IPS-20b (cell line): ENCODE measurements around the gene OTOL1.
"Not testable (repeated sequence)": the region's sequence is repeated elsewhere in the genome, so short reads cannot be mapped to it uniquely, and the experiment has no call there.

Source experiments
- H3K27ac ChIP-seq: one replicate; pipeline ENCODE4 v1.5.1; 2013; ENCODE audit warnings: low read length
- H3K27me3 ChIP-seq: 2 replicates; pipeline ENCODE4 v1.6.1; 2013; ENCODE audit warnings: mild to moderate bottlenecking, low read length, inconsistent platforms; ENCODE audit not compliant: insufficient read depth
- H3K36me3 ChIP-seq: 2 replicates; pipeline ENCODE4 v1.6.1; 2013; ENCODE audit warnings: low read depth, mild to moderate bottlenecking, inconsistent platforms, low read length, moderate library complexity; ENCODE audit not compliant: insufficient read depth
- H3K4me1 ChIP-seq: 2 replicates; pipeline ENCODE4 v1.6.1; 2013; ENCODE audit warnings: mild to moderate bottlenecking, control low read depth, inconsistent platforms, low read length, moderate library complexity; ENCODE audit not compliant: insufficient read depth
- H3K4me3 ChIP-seq: 2 replicates; pipeline ENCODE4 v1.5.1; 2013; ENCODE audit warnings: mild to moderate bottlenecking, low read length, inconsistent platforms
- H3K9ac ChIP-seq: 2 replicates; pipeline ENCODE4 v1.6.1; 2013; ENCODE audit warnings: low read depth, mild to moderate bottlenecking, inconsistent platforms, low read length, moderate library complexity
- H3K9me3 ChIP-seq: 2 replicates; pipeline ENCODE4 v1.6.1; 2013; ENCODE audit warnings: mild to moderate bottlenecking, low read depth, low read length, inconsistent platforms; ENCODE audit not compliant: insufficient read depth

OTOL1 gene

DNA sequence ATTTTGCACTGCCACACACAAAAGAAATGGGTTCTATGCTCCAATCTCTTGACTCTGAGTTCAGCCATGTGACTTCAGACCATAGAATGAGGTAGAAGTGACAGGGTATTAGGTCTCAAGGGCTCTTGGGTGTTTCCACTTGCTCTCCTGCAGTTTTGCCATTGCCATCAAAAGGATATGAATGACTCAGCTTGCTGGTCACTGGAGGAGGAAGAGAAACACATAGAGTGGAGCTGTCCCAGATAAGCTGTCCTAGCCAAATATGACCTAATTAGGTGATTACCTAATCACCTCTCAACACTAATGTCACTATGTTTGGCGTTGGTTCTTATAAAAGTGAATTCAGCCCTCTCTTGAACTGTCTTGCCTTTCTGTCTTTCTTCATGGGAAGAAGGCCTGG is 8.3 kb upstream of the OTOL1 start:
- H3K4me3 ChIP-seq, H3K9ac ChIP-seq, H3K27me3 ChIP-seq, H3K9me3 ChIP-seq, H3K4me1 ChIP-seq, H3K36me3 ChIP-seq, H3K27ac ChIP-seq: not testable (repeated sequence)

DNA sequence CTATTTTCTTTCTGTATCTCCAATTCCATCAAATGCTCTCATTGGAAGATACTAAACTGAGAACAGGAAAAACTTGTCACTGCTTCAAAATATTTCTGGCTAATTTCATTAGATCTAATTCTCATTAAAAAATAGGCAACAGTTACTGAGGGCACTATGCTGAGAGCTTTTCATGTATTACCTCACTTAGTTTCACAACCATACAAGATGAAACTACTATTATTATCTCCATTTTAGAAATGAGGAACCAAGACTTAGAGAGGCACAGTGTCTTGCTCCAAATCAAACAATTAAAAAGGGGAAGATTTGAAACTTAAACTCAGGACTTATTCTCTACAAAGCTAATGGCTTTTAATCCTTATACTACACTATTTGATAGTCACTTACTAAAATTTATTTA is 7.2 kb upstream of the OTOL1 start:
- no peak overlapping the region for H3K27ac ChIP-seq
- no peak overlapping the region for H3K9ac ChIP-seq
- no peaks in the 10 kb centered on the region for H3K9me3 ChIP-seq
- H3K4me3 ChIP-seq = no peak overlapping the region
- H3K4me1 ChIP-seq = no peaks in the 10 kb centered on the region
- no peaks in the 10 kb centered on the region for H3K36me3 ChIP-seq
- no peaks in the 10 kb centered on the region for H3K27me3 ChIP-seq

- not testable (repeated sequence) for H3K4me3 ChIP-seq, H3K9me3 ChIP-seq, H3K9ac ChIP-seq, H3K27ac ChIP-seq, H3K36me3 ChIP-seq, H3K4me1 ChIP-seq, H3K27me3 ChIP-seq
Observed at GRCh38 chr3:161490845-161491244, 5.8 kb upstream of the OTOL1 start.

DNA sequence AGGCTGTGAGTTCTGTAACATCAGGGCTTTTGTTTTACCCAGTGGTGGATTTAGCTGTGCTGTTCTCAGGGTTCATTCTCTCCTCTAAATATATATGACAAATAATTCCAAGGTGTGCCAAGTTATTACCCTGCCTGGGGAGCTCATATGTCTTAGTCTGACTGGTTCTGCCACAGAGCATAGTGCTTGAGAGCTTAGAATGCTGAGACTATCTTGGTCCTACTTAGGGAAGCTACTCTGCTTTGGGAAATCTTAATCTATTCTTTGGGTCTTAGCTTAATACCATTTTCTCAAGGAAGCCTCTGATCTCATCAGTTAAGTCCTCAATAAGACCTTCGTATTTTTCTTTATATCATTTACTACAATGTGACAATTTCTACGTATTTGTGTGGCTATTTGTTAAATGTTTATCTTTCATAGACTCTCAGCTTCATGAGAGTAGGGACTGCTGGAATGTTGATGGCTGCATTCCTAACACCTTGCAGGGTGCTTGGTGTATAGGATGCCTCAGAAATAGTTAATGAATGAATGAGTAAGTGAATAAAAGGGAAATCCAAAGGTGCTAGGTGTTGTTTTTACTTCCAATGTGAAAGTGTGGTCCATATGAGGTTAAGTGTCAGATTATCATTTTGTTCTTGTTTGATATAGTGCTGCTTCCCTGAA is 1.8 kb downstream of the OTOL1 start:
- H3K27ac ChIP-seq = no peak overlapping the region
- no peaks in the 10 kb centered on the region for H3K36me3 ChIP-seq
- no peaks in the 10 kb centered on the region for H3K27me3 ChIP-seq
- H3K4me3 ChIP-seq = no peak overlapping the region
- peaks cover 5% of the 10 kb centered on the region; the same call in 1 of the 2 replicates for H3K9me3 ChIP-seq
- peaks cover 3% of the 10 kb centered on the region; the same call in 1 of the 2 replicates for H3K4me1 ChIP-seq
- no peak overlapping the region for H3K9ac ChIP-seq

- H3K36me3 ChIP-seq = no peaks in the 10 kb centered on the region
- H3K9me3 ChIP-seq = peaks cover under 1% of the 10 kb centered on the region; the same call in 1 of the 2 replicates
- H3K27ac ChIP-seq = no peak overlapping the region
- peaks cover 3% of the 10 kb centered on the region; the same call in 1 of the 2 replicates for H3K4me1 ChIP-seq
- H3K4me3 ChIP-seq = no peak overlapping the region
- no peak overlapping the region for H3K9ac ChIP-seq
- H3K27me3 ChIP-seq = no peaks in the 10 kb centered on the region
Observed at GRCh38 chr3:161500068-161500796, 3.6 kb downstream of the OTOL1 start.

DNA sequence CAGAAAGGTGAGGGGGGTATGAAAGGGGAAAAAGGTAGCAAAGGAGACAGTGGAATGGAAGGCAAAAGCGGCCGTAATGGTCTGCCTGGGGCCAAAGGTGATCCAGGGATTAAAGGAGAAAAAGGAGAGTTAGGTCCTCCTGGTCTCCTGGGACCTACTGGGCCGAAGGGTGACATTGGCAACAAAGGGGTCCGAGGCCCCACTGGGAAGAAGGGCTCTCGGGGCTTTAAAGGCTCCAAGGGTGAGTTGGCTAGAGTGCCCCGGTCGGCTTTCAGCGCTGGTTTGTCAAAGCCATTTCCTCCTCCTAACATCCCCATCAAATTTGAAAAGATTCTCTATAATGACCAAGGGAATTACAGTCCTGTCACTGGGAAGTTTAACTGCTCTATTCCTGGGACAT is 6.7 kb downstream of the OTOL1 start:
- Histone ChIP-seq H3K9me3 (no peaks in the 10 kb centered on the region), H3K36me3 (no peaks in the 10 kb centered on the region), H3K9ac (no peak overlapping the region), H3K4me1 (peaks cover under 1% of the 10 kb centered on the region; the same call in 1 of the 2 replicates), H3K27ac (no peak overlapping the region), H3K4me3 (no peak overlapping the region), H3K27me3 (no peaks in the 10 kb centered on the region)

- no peak overlapping the region for H3K9ac ChIP-seq
- no peaks in the 10 kb centered on the region for H3K9me3 ChIP-seq
- H3K27me3 ChIP-seq = no peaks in the 10 kb centered on the region
- no peaks in the 10 kb centered on the region for H3K36me3 ChIP-seq
- H3K4me3 ChIP-seq = no peak overlapping the region
- H3K4me1 ChIP-seq = no peaks in the 10 kb centered on the region
- H3K27ac ChIP-seq = no peak overlapping the region
Observed at GRCh38 chr3:161508852-161509477, 12.4 kb downstream of the OTOL1 start.

DNA sequence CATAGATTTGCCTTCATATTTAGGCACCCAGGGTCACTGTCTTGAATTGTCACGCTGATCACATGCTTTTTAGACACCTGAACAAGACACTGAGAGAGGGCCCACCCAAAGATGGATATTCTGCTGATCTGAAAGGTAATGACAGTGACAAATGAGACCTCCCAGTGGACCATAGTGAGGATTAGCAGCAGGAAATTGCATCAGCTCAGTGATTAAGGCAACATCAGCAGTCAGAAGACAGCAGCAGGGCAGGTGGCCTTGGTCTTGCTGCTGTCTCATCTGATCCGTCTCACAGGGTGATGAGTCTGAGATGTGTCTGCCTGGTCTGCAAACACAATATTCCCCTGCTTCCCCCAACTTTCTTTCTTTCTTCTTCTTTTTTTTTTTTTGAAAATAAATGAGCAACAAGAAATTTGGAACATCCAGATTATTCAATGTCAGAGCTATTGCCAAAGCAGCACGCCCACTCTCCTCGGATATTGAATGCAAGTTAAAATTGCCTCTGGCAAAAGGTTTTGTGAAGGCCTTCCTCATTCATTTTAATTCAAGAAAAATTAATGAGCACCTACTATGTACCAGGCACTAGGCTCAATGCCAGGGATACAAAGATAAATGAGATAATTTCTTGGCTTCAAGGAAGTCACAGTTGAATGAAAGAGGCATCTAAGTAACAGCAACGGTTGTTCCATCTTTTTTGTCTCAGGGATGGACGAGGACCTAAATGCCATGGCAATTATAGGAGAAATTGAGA is 14.1 kb downstream of the OTOL1 start:
- no peaks in the 10 kb centered on the region for H3K36me3 ChIP-seq
- no peaks in the 10 kb centered on the region for H3K4me1 ChIP-seq
- no peak overlapping the region for H3K9ac ChIP-seq
- H3K27me3 ChIP-seq = no peaks in the 10 kb centered on the region
- no peaks in the 10 kb centered on the region for H3K9me3 ChIP-seq
- no peak overlapping the region for H3K4me3 ChIP-seq
- H3K27ac ChIP-seq = no peak overlapping the region

GRCh38 chr3:161523916-161524315 is 27.3 kb downstream of the OTOL1 start:
- H3K36me3 ChIP-seq = no peaks in the 10 kb centered on the region
- H3K27ac ChIP-seq = no peak overlapping the region
- H3K27me3 ChIP-seq = no peaks in the 10 kb centered on the region
- no peaks in the 10 kb centered on the region for H3K4me1 ChIP-seq
- no peak overlapping the region for H3K9ac ChIP-seq
- no peak overlapping the region for H3K4me3 ChIP-seq
- H3K9me3 ChIP-seq = no peaks in the 10 kb centered on the region

GRCh38 chr3:161531930-161532329 is 35.3 kb downstream of the OTOL1 start:
- H3K9me3 ChIP-seq = no peaks in the 10 kb centered on the region
- no peak overlapping the region for H3K27ac ChIP-seq
- no peak overlapping the region for H3K4me3 ChIP-seq
- no peak overlapping the region for H3K9ac ChIP-seq
- H3K36me3 ChIP-seq = no peaks in the 10 kb centered on the region
- H3K4me1 ChIP-seq = no peaks in the 10 kb centered on the region
- H3K27me3 ChIP-seq = no peaks in the 10 kb centered on the region

DNA sequence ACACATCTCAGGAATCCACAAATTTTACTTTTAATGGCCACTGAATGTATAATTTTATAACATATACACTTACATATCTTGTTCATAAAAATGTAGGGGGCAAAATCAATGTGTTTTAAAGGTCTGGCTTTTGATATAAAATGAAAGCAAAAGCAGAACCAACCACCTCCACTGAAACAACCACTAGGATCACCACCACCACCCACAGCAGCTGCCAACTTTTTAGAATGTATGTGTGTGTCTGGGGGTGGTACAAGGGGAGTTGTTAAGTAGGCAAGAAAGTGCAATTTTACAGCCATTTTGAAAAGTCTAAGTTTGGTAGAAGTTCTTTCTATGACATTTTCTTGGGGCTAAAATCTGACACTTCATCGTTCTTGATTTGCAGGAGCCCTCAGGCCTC is 44.0 kb downstream of the OTOL1 start:
- no peak overlapping the region for H3K27ac ChIP-seq
- H3K27me3 ChIP-seq = no peaks in the 10 kb centered on the region
- H3K9me3 ChIP-seq = no peaks in the 10 kb centered on the region
- no peak overlapping the region for H3K4me3 ChIP-seq
- no peak overlapping the region for H3K9ac ChIP-seq
- no peaks in the 10 kb centered on the region for H3K4me1 ChIP-seq
- H3K36me3 ChIP-seq = no peaks in the 10 kb centered on the region
